22Rv1 (cell line): Measurements from ENCODE around the gene C4orf36.

Experiments used
- ZFX ChIP-seq: fragments of 450-650 bp; IDR thresholded peaks from 2 replicates; pipeline ENCODE4 v1.6.1; 2017; ENCODE audit warnings: antibody characterized with exemption, borderline replicate concordance
- TF ChIP-seq, protein P1 (sequence below): fragments of 450-650 bp; IDR thresholded peaks from 2 replicates; pipeline ENCODE4 v1.5.1; 2017; ENCODE audit warnings: mild to moderate bottlenecking

DNA sequence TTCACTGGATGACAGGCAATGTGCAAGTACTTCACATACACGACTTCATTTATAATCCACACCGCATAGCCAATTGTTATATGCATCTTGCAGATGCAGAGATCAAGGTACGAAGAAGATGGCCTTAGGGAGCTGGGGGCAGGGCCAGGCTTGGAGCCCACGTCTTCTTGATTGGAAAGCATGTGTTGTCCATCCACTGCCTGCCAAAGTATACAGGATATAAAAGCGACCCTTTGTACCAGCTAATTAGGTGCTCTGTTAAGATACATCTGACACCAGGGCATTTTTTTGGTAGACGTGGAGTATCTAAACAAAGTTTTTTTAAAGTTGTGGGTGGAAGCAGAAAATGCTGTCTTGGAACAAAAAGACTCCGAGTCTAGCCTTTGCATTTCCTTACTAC, 1.4 kb downstream of the C4orf36 start:
- TF ChIP-seq, protein P1, sequence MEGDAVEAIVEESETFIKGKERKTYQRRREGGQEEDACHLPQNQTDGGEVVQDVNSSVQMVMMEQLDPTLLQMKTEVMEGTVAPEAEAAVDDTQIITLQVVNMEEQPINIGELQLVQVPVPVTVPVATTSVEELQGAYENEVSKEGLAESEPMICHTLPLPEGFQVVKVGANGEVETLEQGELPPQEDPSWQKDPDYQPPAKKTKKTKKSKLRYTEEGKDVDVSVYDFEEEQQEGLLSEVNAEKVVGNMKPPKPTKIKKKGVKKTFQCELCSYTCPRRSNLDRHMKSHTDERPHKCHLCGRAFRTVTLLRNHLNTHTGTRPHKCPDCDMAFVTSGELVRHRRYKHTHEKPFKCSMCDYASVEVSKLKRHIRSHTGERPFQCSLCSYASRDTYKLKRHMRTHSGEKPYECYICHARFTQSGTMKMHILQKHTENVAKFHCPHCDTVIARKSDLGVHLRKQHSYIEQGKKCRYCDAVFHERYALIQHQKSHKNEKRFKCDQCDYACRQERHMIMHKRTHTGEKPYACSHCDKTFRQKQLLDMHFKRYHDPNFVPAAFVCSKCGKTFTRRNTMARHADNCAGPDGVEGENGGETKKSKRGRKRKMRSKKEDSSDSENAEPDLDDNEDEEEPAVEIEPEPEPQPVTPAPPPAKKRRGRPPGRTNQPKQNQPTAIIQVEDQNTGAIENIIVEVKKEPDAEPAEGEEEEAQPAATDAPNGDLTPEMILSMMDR, result no peak
- no peak for TF ChIP-seq ZFX
